HG02943 (cell line): ENCODE data around the gene KRTAP4-5.
"Not testable (repeated sequence)": the region's sequence is repeated elsewhere in the genome, so short reads cannot be mapped to it uniquely, and the experiment has no call there.

ENCODE experiments used
- ATAC-seq: cut with Tn5 transposase; IDR thresholded peaks from one replicate; pipeline ENCODE4 v1.9.1; 2021; ENCODE audit warnings: mild to moderate bottlenecking, low read depth, moderate library complexity; ENCODE audit not compliant: unreplicated experiment

The KRTAP4-5 gene

GRCh38 chr17:41116297-41116696, 33.3 kb downstream of the KRTAP4-5 start:
- no peak for ATAC-seq

DNA sequence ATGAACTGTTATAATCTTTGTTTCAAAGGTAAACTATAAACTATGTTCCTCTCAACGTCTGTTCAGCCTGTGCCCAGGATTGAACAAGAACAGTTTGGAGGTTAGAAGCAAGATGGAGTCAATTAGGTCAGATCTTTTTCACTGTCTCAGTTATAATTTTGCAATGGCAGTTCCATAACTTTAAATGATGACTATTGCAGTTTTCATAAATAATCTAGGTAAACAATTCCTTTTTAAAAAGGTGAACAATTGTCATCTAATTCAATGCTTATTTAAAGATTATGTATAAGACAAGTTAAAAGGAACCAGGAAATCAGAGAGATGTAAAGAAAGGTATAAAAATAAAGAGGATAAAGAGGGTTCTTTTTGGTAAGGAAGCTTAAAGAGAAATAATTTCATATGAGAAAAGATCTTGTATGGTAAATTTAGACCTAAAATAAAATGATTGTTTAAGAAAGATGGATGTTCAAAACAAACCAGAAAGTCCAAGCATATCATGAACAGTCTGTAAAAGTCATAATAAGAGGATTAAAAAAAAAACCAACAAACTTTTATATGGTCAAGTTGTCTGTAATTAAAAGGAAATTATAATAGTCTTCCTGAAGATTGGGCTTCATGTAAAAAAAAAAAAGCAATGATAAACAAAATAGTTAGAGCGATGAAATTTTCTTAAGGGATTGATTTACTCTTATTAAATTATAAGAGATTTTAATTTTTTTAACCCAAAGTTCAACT, 38.3 kb downstream of the KRTAP4-5 start:
- no peak for ATAC-seq

DNA sequence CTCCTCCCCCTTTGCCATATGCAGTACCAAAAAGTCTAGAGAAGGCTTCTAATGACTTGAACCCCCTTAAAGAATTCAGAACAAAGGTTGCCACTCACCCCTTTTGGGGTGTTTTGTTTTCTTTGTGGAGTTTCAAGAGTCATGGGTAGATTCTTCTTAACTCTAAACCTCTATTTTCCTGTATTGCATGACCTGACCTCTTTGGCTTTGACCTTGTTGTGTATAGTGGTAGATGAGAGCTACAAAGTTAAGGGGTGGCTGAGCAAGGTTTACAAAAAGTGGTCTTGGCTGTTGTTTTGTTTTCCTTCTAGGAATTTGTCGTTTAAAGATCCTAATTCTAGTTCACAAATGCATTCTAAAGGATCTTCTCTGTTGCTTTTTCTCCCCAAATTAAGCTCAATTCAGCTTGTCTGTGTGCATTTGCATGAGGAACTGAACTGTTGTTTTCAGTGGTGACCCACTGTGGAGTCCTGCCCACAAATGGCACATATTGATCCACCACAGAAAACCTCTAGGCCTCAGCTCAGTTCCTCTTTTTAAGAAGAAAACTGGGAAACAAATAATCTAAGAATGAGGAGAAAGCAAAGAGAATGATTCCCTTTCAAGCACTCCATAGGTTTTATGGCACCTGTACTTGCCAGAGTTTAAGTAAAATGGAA, 40.8 kb downstream of the KRTAP4-5 start:
- not testable (repeated sequence) for ATAC-seq

DNA sequence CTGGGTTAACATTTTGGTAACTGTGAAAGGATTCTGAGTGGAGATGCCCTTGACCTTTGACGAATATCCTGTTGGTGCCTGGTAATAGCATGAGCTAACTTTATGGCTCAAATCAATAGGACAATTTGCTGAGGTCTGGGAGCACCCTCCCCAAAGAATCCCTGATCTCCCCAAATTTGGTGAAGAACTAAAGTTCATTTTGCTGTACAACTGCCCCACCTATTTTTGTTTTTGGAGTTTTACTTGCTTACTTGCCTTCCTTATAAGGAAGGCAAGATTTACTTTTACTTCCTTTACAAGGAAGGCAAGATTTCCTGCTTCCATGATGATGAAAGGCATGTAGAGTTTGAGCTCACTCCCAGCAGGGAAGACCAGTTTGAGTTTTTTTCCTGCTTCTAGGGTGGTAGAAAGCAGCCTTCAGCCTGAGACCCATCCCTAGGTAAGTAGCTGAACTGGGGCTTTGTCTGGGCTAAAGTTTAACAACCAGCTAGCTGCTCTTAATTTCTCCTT, 41.6 kb downstream of the KRTAP4-5 start:
- no peak for ATAC-seq

DNA sequence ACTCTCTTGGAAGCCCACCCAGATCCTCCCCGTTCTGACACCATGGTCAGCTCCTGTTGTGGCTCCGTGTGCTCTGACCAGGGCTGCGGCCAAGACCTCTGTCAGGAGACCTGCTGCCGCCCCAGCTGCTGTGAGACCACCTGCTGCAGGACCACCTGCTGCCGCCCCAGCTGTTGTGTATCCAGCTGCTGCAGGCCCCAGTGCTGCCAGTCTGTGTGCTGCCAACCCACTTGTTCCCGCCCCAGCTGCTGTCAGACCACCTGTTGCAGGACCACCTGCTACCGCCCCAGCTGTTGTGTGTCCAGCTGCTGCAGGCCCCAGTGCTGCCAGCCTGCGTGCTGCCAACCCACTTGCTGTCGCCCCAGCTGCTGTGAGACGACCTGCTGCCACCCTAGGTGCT, 44.3 kb downstream of the KRTAP4-5 start, which contains the start of gene KRTAP4-9:
Gene KRTAP4-9, plus strand, starts transcription at position 43 of the 400 bp plus-strand sequence. Its CDS starts 0 bp downstream, at position 43.
- ATAC-seq = not testable (repeated sequence)

DNA sequence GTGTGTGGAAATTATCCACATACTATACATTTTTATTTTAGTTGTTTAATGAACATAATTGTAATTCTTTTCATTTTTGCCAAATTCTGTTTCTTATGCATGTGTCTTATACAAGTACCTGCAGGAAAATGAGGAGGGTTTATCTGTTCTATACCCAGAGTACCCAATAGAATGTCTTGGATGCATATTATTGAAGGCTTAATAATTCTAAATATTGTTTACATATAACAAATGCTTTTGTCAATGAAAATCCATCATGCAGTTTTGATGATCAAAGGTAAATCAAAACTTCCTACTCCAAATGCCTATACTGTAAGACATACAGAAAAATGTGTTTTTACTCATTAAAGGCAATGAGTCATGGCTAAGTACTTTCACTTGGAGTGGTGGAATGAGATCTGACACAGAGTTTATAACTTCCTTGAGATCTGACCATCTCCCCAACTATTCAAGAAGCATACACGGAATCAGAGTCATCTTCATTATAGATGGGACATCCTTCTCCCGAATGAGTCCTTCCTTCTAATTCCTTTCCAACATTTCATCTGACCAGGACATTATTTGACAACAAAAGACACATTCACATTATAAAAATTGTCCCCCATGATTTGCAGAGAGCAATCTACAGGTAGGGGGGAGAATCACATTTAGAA, 45.1 kb downstream of the KRTAP4-5 start:
- not testable (repeated sequence) for ATAC-seq

GRCh38 chr17:41103896-41104295, 45.7 kb downstream of the KRTAP4-5 start:
- no peak for ATAC-seq

- no peak for ATAC-seq
Measured at GRCh38 chr17:41101586-41102259, 47.9 kb downstream of the KRTAP4-5 start, which contains the start of gene KRTAP4-16. Gene KRTAP4-16, minus strand, starts transcription at chr17:41102209. Its CDS starts 0 bp downstream, at chr17:41102209.

DNA sequence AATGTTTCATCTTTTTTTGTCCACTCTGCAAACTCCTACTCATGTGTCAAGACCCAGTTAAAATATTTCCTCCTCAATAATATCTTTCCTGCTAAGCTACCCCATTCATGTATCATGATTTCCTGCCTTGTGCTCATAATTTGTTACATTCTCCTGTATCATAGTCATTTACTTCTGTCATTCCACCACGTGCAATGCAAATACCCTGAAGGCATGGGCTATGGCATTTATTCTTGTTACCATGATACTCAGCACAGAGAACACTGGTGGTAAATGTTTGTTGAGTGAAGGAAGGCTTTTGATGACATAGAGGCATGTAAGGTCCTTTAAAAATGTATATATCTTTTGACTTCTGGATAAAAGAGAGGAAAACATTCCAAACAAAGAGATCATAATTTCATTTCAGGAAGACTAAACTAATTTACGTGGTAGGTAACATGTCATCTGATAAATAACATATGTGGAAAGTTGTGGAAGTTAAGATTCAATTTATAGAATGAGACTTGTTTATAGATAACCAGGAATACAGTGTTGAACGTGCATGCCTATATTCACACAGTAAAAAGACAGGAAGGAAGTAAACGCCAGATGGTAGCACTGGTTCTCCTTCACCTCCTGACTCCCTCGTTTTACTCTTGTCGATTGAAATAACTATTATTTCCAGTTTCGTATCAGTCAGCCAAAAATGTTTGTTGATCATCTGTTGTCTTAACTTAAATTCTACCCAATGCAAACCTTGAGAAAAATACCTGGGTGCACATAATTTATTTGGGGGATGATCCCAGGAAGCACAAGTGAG, 49.7 kb downstream of the KRTAP4-5 start:
- ATAC-seq = not testable (repeated sequence)
